Naive thymus-derived CD4-positive, alpha-beta T cell (primary cell): ENCODE results near the gene NXN. TPM values are rescaled to one million over a fixed set of nuclear protein-coding genes. Genes with fewer than 3 reads are reported as not detected.
A peak's percentile ranks its signal among the peaks of the same experiment; 100 is the strongest.
"Not testable (repeated sequence)": the region's sequence is repeated elsewhere in the genome, so short reads cannot be mapped to it uniquely, and the experiment has no call there.

Experiments used
- ATAC-seq: fragments of 150-1000 bp; cut with Tn5 transposase; 2 replicates; pipeline ENCODE4 v1.10.0; 2021; ENCODE audit warnings: mild to moderate bottlenecking, moderate library complexity
- CTCF ChIA-PET: fragments of 350-600 bp; sonication (Branson Sonifier 250); formaldehyde crosslinking; loops from one replicate; lab custom pipeline; 2021; ENCODE audit warnings: antibody characterized with exemption; lab: Charles Lee
- POLR2A ChIA-PET: fragments of 350-600 bp; sonication (Branson Sonifier 250); formaldehyde crosslinking; loops from one replicate; lab custom pipeline; 2021; ENCODE audit warnings: antibody characterized with exemption, inconsistent platforms; lab: Charles Lee
- DNase-seq, 9 donors: peaks; one replicate each; pipeline versions ENCODE4 v3.0.0 to v3.0.0-alpha.2; 2020 to 2022; ENCODE audit warnings: mixed read lengths in 1 of 9
- H3K27ac ChIP-seq: one replicate; pipeline ENCODE4 v1.7.0; 2013; ENCODE audit warnings: mild to moderate bottlenecking, low read depth, low read length, moderate library complexity
- H3K27me3 ChIP-seq, 2 donors: one replicate each; pipeline ENCODE4 v1.7.0; 2013; ENCODE audit warnings: low read length in 2 of 2, mild to moderate bottlenecking in 2 of 2, moderate library complexity in 2 of 2; ENCODE audit not compliant: control insufficient read depth in 2 of 2, insufficient read depth in 2 of 2
- H3K36me3 ChIP-seq, 3 experiments: 1 replicate in 2 of 3; 2 replicates in 1 of 3; pipeline ENCODE4 v1.7.0; 2013; ENCODE audit warnings: low read length in 3 of 3, mild to moderate bottlenecking in 3 of 3, moderate library complexity in 1 of 3; ENCODE audit not compliant: insufficient read depth in 3 of 3, control insufficient read depth in 2 of 3
- H3K4me1 ChIP-seq, 2 donors: one replicate each; pipeline ENCODE4 v1.7.0; 2013; ENCODE audit warnings: low read length in 2 of 2, mild to moderate bottlenecking in 2 of 2, moderate library complexity in 1 of 2; ENCODE audit not compliant: control insufficient read depth in 2 of 2, insufficient read depth in 2 of 2
- H3K4me3 ChIP-seq: 2 replicates; pipeline ENCODE4 v1.7.0; 2013; ENCODE audit warnings: mild to moderate bottlenecking, low read length
- H3K9me3 ChIP-seq, 3 experiments: 1 replicate in 2 of 3; 2 replicates in 1 of 3; pipeline ENCODE4 v1.7.0; 2013; ENCODE audit warnings: low read length in 3 of 3; ENCODE audit not compliant: control insufficient read depth in 2 of 3
- H3K27ac Mint-ChIP-seq, 9 donors: one replicate each; pipeline ENCODE4 v1.8.0; 2020 to 2022; ENCODE audit warnings: mixed read lengths in 9 of 9, mild to moderate bottlenecking in 8 of 9, moderate library complexity in 5 of 9, inconsistent platforms in 2 of 9
- H3K27me3 Mint-ChIP-seq, 5 donors: one replicate each; pipeline ENCODE4 v1.8.0; 2021 to 2022; ENCODE audit warnings: mixed read lengths in 5 of 5, mild to moderate bottlenecking in 1 of 5
- H3K36me3 Mint-ChIP-seq, 5 donors: one replicate each; pipeline ENCODE4 v1.8.0; 2020 to 2022; ENCODE audit warnings: mixed read lengths in 5 of 5, mild to moderate bottlenecking in 3 of 5, inconsistent platforms in 1 of 5
- H3K4me1 Mint-ChIP-seq, 7 donors: one replicate each; pipeline ENCODE4 v1.8.0; 2020 to 2022; ENCODE audit warnings: mixed read lengths in 7 of 7, mild to moderate bottlenecking in 3 of 7, inconsistent platforms in 1 of 7
- H3K4me3 Mint-ChIP-seq, 10 donors: one replicate each; pipeline ENCODE4 v1.8.0; 2020 to 2022; ENCODE audit warnings: mild to moderate bottlenecking in 10 of 10, mixed read lengths in 10 of 10, moderate library complexity in 6 of 10, inconsistent platforms in 2 of 10
- H3K9me3 Mint-ChIP-seq, 11 donors: one replicate each; pipeline ENCODE4 v1.8.0; 2020 to 2022; ENCODE audit warnings: mixed read lengths in 11 of 11, mild to moderate bottlenecking in 4 of 11, inconsistent platforms in 1 of 11, moderate library complexity in 1 of 11
- intact Hi-C, 2 donors: fragments of 100-400 bp; cut with micrococcal nuclease; formaldehyde crosslinking; loops; one replicate each; pipeline ENCODE4 v1.15.1; 2023
- polyA plus RNA-seq, 2 donors: library from polyadenylated mRNA; unstranded; fragments of 300-500 nt; fragmentation: Illumina TruSeq; gene quantifications; one replicate each; pipeline ENCODE4 v1.2.3, GENCODE V29; 2021
- total RNA-seq, 6 experiments: library from RNA in 5 of 6; stranded (reverse) in 5 of 6; gene quantifications; 1 replicate in 5 of 6; 2 replicates in 1 of 6; pipeline ENCODE4 v1.2.3 and lab custom pipeline; 2021 to 2026

NXN gene
- total and polyA plus RNA-seq, 7 experiments from 2014 or later, result 0.10 to 0.84 (median 0.30) TPM; not detected in 2

DNA sequence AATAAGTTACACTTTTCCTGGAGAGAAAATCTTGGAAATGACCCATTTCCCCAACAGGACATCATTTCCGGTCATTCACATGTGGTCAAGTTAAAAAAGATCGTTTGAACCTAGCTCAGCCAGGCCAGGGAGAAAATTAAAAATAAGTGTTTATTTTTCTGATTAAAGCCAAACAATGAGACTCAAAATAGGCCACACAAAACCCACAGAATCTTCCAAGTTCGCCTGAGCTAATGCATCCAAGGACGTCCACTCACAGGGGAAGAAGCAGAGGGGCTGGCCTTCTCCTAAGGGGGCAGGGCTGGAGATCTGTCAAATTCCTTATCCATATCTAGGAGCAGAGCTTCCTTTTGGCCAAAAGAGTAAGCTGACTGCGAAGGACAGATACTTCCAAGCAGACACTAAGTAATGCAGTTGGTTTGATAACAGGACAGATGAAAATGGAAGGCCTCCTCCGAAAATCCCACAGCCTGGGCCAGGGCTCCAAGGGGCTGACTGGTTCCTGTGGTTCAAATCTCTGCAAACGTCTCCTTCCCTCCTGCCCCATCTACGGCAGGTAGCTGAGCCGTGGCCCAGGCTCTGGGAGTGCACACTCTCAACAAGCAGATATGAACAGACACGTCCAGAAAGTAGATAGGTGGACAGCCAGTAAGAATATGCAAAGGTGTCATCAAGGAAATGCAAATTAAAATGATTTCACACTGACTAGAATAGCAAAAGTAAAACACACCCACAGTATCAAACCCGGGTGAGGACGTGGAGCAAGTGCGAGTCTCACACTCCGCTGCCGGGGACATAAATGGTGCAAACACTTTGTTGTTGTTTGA lies 98.9 kb downstream of the NXN start:
- Histone ChIP-seq H3K4me3 (no peak overlapping the region), H3K27me3 (no peaks in the 10 kb centered on the region), H3K9me3 (no peaks in the 10 kb centered on the region), H3K36me3 (no peaks in the 10 kb centered on the region), H3K4me1 (peaks cover 0 to 3% of the 10 kb centered on the region in 2 donors), H3K27ac (no peak overlapping the region)
- no peaks in the 10 kb centered on the region for H3K36me3 Mint-ChIP-seq
- H3K9me3 Mint-ChIP-seq, result no peaks in the 10 kb centered on the region
- DNase-seq (no peak), ATAC-seq (no peak)
- H3K27ac Mint-ChIP-seq, result no peak overlapping the region
- H3K4me1 Mint-ChIP-seq, result peaks cover 2 to 12% (median 11%) of the 10 kb centered on the region in 7 donors
- no peak overlapping the region for H3K4me3 Mint-ChIP-seq
- intact Hi-C loops, result no loop called here
- CTCF ChIA-PET, result interaction anchor here (0.8 kb wide), 1 partner anchor 116 kb away, joined by 3 read pairs; the partner anchor contains the start of gene TIMM22
- POLR2A ChIA-PET, result no interaction called here
- peaks cover 2 to 36% (median 24%) of the 10 kb centered on the region in 5 donors for H3K27me3 Mint-ChIP-seq

DNA sequence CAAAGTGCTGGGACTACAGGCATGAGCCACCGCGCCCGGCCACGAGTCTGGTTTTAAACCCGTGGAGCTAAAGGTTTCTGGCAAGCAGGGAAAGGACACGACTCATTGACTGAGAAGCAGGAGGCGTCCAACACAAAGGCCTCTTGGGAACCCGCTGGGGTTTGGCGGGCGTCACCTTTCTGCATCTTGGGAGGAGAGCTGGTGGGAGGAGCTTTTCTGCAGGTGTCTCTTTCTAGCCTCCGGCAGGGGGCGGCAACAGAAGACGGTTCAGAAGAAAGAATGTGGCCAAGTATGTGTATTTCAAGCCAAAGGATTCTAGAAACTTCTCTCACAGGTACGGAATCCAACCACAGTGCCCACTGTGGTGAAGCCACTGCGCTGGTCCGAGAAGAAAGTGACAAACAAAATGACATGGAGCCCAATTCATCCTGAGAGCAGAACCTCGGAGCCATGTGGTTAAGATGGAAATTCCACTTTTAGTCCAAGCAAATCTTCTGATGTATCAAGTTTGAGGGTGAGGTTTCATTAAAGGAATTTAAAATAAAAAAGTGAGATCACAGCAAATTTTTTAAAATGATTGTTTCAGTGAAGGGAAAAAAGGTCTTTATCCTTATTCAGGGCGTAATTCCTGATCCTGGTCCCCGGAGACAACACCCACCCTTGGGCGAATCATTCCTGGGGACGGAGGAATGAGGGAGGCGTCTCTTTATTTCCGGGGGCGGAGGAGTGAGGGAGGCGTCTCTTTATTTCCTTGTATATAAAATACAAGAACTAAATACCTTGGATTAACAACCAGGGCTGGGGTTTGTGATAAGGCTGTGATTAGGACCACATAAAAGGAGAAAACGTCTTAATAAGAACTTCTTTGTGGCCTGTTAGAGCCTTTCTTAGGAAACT lies 99.8 kb downstream of the NXN start:
- H3K27me3 ChIP-seq, result no peaks in the 10 kb centered on the region
- H3K36me3 ChIP-seq, result no peaks in the 10 kb centered on the region
- intact Hi-C loops, result loop anchor here (1.0 to 2.0 kb wide), 3 partner anchors 102 to 117 kb away; partner anchors contain the start of gene TIMM22 (in 1 of the 2)
- CTCF ChIA-PET, result interaction anchor here (0.8 to 2.6 kb wide), 4 partner anchors 101 to 117 kb away, joined by 3 to 23 read pairs (median 7); partner anchors contain the start of genes NXN and TIMM22
- Mint-ChIP-seq H3K36me3 (no peaks in the 10 kb centered on the region), H3K9me3 (no peaks in the 10 kb centered on the region), H3K27me3 (peaks cover 5 to 32% (median 22%) of the 10 kb centered on the region in 5 donors), H3K27ac (no peak overlapping the region), H3K4me3 (peak overlapping the region in 1 of 10 donors; percentile 39), H3K4me1 (peaks cover 2 to 12% (median 11%) of the 10 kb centered on the region in 7 donors)
- ATAC-seq (peak; percentile 77), DNase-seq (peak; percentile 37 to 71 (median 64))
- H3K9me3 ChIP-seq, result no peaks in the 10 kb centered on the region
- no peak overlapping the region for H3K27ac ChIP-seq
- POLR2A ChIA-PET, result interaction anchor here (1.0 kb wide), 1 partner anchor 101 kb away, joined by 5 read pairs; no protein-coding TSS in a partner anchor
- H3K4me1 ChIP-seq, result peaks cover 0 to 3% of the 10 kb centered on the region in 2 donors
- H3K4me3 ChIP-seq, result no peak overlapping the region

DNA sequence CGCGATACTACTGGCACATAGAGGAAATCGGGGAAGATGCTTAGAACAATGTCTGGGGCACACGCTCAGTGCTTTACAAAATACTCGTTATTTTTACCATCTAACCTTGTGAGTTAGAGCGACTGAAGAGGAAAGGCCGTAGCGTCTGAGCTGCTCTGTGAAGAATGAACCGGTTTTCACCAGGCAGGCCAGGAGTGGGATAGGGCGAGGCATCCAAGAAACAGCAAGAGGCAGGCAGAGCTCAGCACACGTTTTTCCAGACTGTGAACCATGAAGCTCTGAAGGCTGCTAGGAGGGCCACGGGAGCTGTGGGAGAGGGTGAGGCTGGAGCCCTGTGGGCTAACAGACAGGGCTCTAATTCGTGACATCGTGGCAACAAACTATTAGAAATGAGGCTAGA lies 101.9 kb downstream of the NXN start:
- CTCF ChIA-PET, result interaction anchor here (2.6 kb wide), 1 partner anchor 103 kb away, joined by 23 read pairs; the partner anchor contains the start of gene NXN
- H3K36me3 Mint-ChIP-seq, result no peaks in the 10 kb centered on the region
- intact Hi-C loops, result loop anchor here in 1 of 2 donors (2.0 kb wide), 1 partner anchor 119 kb away; the partner anchor contains the start of gene TIMM22
- no peak overlapping the region for H3K4me3 ChIP-seq
- no peak overlapping the region for H3K27ac ChIP-seq
- H3K4me1 Mint-ChIP-seq, result peaks cover 2 to 14% (median 11%) of the 10 kb centered on the region in 7 donors
- POLR2A ChIA-PET, result no interaction called here
- H3K4me3 Mint-ChIP-seq, result peak overlapping the region in 1 of 10 donors; percentile 22
- no peak for DNase-seq
- ATAC-seq, result no peak
- H3K4me1 ChIP-seq, result peaks cover 0 to 3% of the 10 kb centered on the region in 2 donors
- H3K9me3 Mint-ChIP-seq, result peaks cover 0 to 2% (median 0%) of the 10 kb centered on the region in 11 donors
- no peaks in the 10 kb centered on the region for H3K36me3 ChIP-seq
- no peaks in the 10 kb centered on the region for H3K27me3 ChIP-seq
- peak overlapping the region in 1 of 9 donors; percentile 30 for H3K27ac Mint-ChIP-seq
- no peaks in the 10 kb centered on the region for H3K9me3 ChIP-seq
- H3K27me3 Mint-ChIP-seq, result peaks cover 5 to 28% (median 19%) of the 10 kb centered on the region in 5 donors

DNA sequence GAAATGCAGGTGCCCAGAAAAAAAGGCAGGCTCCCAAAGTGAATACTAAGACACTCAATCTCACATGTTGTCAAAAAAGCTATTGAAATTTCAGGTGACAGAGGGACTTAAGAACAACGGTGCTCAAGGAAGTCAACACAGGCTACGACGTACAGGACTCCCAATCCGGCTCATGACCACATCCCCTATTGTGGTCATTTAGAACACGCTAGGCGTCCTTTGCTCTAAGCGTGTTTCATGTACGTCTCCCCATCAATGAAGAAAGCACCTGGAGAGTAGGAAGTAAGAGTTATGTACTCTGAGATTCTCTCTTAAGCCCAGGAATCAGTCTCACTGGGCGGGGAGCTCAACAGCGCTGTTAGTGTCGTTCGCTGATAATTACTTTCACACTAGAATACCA lies 103.3 kb downstream of the NXN start:
- H3K4me1 ChIP-seq, result peaks cover 0 to 3% of the 10 kb centered on the region in 2 donors
- ChIA-PET POLR2A (no interaction called here), CTCF (no interaction called here)
- peaks cover 11 to 23% (median 19%) of the 10 kb centered on the region in 5 donors for H3K27me3 Mint-ChIP-seq
- no peak overlapping the region for H3K27ac ChIP-seq
- H3K4me3 Mint-ChIP-seq, result peak overlapping the region in 8 of 10 donors; percentile 8 to 63 (median 46)
- H3K4me3 ChIP-seq, result no peak overlapping the region
- H3K27me3 ChIP-seq, result no peaks in the 10 kb centered on the region
- H3K4me1 Mint-ChIP-seq, result peaks cover 7 to 24% (median 15%) of the 10 kb centered on the region in 7 donors
- no peaks in the 10 kb centered on the region for H3K9me3 ChIP-seq
- H3K36me3 ChIP-seq, result no peaks in the 10 kb centered on the region
- peak overlapping the region in 1 of 9 donors; percentile 10 for H3K27ac Mint-ChIP-seq
- H3K9me3 Mint-ChIP-seq, result peaks cover 0 to 9% (median 5%) of the 10 kb centered on the region in 11 donors
- peaks cover 0 to 5% (median 0%) of the 10 kb centered on the region in 5 donors for H3K36me3 Mint-ChIP-seq
- intact Hi-C loops, result no loop called here
- ATAC-seq (peak; percentile 84), DNase-seq (peak in 7 of 9 donors; percentile 50 to 76 (median 66))

DNA sequence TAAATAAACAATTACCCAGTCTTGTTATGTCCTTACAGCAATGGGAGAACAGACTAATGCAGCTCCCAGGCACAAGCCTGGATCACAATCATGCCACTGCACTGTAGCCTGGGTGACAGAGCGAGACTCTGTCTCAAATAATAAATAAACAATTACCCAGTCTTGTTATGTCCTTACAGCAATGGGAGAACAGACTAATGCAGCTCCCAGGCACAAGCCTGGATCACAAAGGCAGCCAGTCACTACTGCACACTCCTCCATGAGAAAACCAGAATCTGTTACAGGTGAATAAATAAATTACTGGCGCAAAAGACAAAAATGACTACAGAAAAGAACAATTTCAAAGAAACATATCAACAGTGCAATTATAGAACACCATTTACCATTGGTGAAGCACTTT lies 105.0 kb downstream of the NXN start:
- H3K27ac ChIP-seq, H3K9me3 Mint-ChIP-seq, H3K9me3 ChIP-seq, H3K36me3 ChIP-seq, H3K4me1 ChIP-seq, intact Hi-C loops, CTCF ChIA-PET, H3K4me3 ChIP-seq, ATAC-seq, H3K27ac Mint-ChIP-seq, DNase-seq, POLR2A ChIA-PET, H3K36me3 Mint-ChIP-seq, H3K4me3 Mint-ChIP-seq, H3K27me3 ChIP-seq: not testable (repeated sequence)
- Mint-ChIP-seq H3K27me3 (peaks cover 9 to 18% (median 14%) of the 10 kb centered on the region in 5 donors), H3K4me1 (peaks cover 6 to 21% (median 12%) of the 10 kb centered on the region in 7 donors)

DNA sequence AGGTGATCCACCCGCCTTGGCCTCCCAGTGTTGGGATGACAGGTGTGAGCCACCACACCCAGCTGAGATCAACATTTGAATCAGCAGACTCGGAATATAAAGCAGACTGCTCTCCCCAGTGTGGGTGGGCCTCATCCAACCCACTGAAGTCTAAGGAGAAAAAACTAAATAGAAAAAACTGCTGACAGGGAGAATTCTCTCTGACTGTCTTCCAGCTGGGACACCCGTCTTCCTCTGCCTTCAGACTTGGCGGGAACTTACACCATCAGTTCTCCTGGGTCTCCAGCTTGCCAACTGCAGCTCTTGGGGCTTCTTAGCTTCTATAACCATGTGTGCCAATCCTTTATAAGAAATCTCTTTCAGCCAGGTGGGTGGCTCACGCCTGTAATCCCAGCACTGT lies 106.7 kb downstream of the NXN start:
- Histone ChIP-seq H3K27ac (no peak overlapping the region), H3K27me3 (no peaks in the 10 kb centered on the region), H3K4me3 (no peak overlapping the region), H3K36me3 (no peaks in the 10 kb centered on the region), H3K9me3 (no peaks in the 10 kb centered on the region), H3K4me1 (no peaks in the 10 kb centered on the region)
- Mint-ChIP-seq H3K27me3 (peaks cover 9 to 29% (median 16%) of the 10 kb centered on the region in 5 donors), H3K4me1 (peaks cover 6 to 19% (median 11%) of the 10 kb centered on the region in 7 donors), H3K4me3 (no peak overlapping the region), H3K27ac (no peak overlapping the region), H3K36me3 (peaks cover 0 to 5% (median 0%) of the 10 kb centered on the region in 5 donors), H3K9me3 (peaks cover 0 to 9% (median 5%) of the 10 kb centered on the region in 11 donors)
- ChIA-PET CTCF (no interaction called here), POLR2A (no interaction called here)
- no peak for ATAC-seq
- intact Hi-C loops, result no loop called here
- DNase-seq, result no peak
